Adrenal gland (tissue), 5 donors: Measurements from ENCODE around the gene NRP1.

ENCODE experiments used
- POLR2A ChIP-seq, 2 donors: fragments of 450-650 bp; IDR thresholded peaks; one replicate each; pipeline ENCODE4 v1.6.1; 2017; ENCODE audit warnings: antibody characterized with exemption in 2 of 2, mild to moderate bottlenecking in 2 of 2, moderate library complexity in 1 of 2
- TF ChIP-seq, protein P1 (sequence below), 6 experiments: fragments of 450-650 bp in 4 of 6; fragments of 200-600 bp in 2 of 6; sonication (generic) in 1 of 6; IDR thresholded peaks; 1 replicate in 5 of 6; 2 replicates in 1 of 6; pipeline versions ENCODE4 v1.5.1 to v1.8.0; 2016 to 2021; ENCODE audit warnings: antibody characterized with exemption in 6 of 6, mild to moderate bottlenecking in 2 of 6, moderate library complexity in 1 of 6
- donor health status: DM: no; HTN: no; CAD: no.

DNA sequence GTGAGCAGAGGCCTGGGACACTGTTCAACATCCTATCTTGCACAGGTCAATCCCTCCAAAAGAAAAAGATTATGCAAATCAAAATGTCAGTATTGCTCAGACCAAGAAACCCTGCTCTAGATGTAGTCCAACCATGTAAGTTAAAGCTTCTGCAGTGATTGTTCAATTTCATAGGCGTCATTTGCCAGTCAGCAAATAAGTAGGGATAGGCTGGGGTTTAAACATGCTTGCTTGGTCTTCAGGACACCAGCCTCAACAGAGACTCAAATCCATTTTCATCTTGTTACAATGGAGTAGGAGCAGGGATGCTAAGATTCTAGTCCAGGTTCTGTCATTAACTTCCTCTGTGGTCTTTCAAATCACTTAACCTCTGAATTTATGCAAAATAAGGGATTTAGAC lies 89.1 kb downstream of the NRP1 start:
- TF ChIP-seq, protein P1, sequence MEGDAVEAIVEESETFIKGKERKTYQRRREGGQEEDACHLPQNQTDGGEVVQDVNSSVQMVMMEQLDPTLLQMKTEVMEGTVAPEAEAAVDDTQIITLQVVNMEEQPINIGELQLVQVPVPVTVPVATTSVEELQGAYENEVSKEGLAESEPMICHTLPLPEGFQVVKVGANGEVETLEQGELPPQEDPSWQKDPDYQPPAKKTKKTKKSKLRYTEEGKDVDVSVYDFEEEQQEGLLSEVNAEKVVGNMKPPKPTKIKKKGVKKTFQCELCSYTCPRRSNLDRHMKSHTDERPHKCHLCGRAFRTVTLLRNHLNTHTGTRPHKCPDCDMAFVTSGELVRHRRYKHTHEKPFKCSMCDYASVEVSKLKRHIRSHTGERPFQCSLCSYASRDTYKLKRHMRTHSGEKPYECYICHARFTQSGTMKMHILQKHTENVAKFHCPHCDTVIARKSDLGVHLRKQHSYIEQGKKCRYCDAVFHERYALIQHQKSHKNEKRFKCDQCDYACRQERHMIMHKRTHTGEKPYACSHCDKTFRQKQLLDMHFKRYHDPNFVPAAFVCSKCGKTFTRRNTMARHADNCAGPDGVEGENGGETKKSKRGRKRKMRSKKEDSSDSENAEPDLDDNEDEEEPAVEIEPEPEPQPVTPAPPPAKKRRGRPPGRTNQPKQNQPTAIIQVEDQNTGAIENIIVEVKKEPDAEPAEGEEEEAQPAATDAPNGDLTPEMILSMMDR (IDR thresholded peaks at IDR 0.05): no peak
- TF ChIP-seq POLR2A (IDR thresholded peaks at IDR 0.05): no peak
